HepG2 (cell line): ENCODE results near the gene PKLR. TPM values are rescaled to one million over a fixed set of nuclear protein-coding genes. Genes with fewer than 3 reads are reported as not detected.

ENCODE experiments used
- CBX5 ChIP-seq: sonication (generic); formaldehyde crosslinking; IDR thresholded peaks from 2 replicates; pipeline ENCODE4 v1.4.0; 2020; ENCODE audit warnings: missing genetic modification reagents, borderline replicate concordance
- CTCF ChIP-seq: sonication (generic); formaldehyde crosslinking; IDR thresholded peaks from 2 replicates; pipeline ENCODE4 v1.5.0; 2020; ENCODE audit warnings: mild to moderate bottlenecking, missing genetic modification reagents, moderate library complexity
- EEA1 ChIP-seq: sonication (generic); formaldehyde crosslinking; IDR thresholded peaks from 2 replicates; pipeline ENCODE4 v1.5.1; 2020; ENCODE audit warnings: mild to moderate bottlenecking, missing genetic modification reagents, borderline replicate concordance
- ETV5 ChIP-seq: IDR thresholded peaks from 2 replicates; pipeline ENCODE4 v1.6.1; 2018; ENCODE audit warnings: missing biosample characterization, missing genetic modification reagents, inconsistent platforms, borderline replicate concordance
- HOXA3 ChIP-seq: sonication (generic); formaldehyde crosslinking; IDR thresholded peaks from 2 replicates; pipeline ENCODE4 v1.5.0; 2020; ENCODE audit warnings: missing genetic modification reagents
- MTF1 ChIP-seq: sonication (generic); formaldehyde crosslinking; IDR thresholded peaks from 2 replicates; pipeline ENCODE4 v1.5.0; 2020; ENCODE audit warnings: missing genetic modification reagents
- RBAK ChIP-seq: sonication (generic); formaldehyde crosslinking; IDR thresholded peaks from 2 replicates; pipeline ENCODE4 v1.5.1; 2020; ENCODE audit warnings: mild to moderate bottlenecking, missing genetic modification reagents
- SAP130 ChIP-seq: IDR thresholded peaks from 2 replicates; pipeline ENCODE4 v1.6.1; 2016; ENCODE audit warnings: low read depth
- SUZ12 ChIP-seq: fragments of 150-350 bp; IDR thresholded peaks from 2 replicates; pipeline ENCODE4 v1.6.1; 2014; ENCODE audit warnings: low read depth, low read length
- THRA ChIP-seq: sonication (generic); formaldehyde crosslinking; IDR thresholded peaks from 2 replicates; pipeline ENCODE4 v1.4.0; 2020; ENCODE audit warnings: missing genetic modification reagents, borderline replicate concordance
- ZBTB40 ChIP-seq, 2 experiments: fragments of 450-650 bp in 1 of 2; sonication (generic) in 1 of 2; formaldehyde crosslinking in 1 of 2; IDR thresholded peaks; 2 replicates each; pipeline versions ENCODE4 v1.6.1 to v1.8.0; 2016 to 2022; ENCODE audit warnings: antibody characterized with exemption in 1 of 2, mild to moderate bottlenecking in 1 of 2, missing genetic modification reagents in 1 of 2
- ZFYVE20 ChIP-seq: sonication (generic); formaldehyde crosslinking; IDR thresholded peaks from 2 replicates; pipeline ENCODE4 v1.8.0; 2023; ENCODE audit warnings: low read depth, mild to moderate bottlenecking, moderate library complexity, missing genetic modification reagents, borderline replicate concordance
- ZNF24 ChIP-seq: fragments of 450-650 bp; IDR thresholded peaks from 2 replicates; pipeline ENCODE4 v1.6.1; 2017; ENCODE audit warnings: antibody characterized with exemption, mild to moderate bottlenecking
- ZNF350 ChIP-seq: sonication (generic); formaldehyde crosslinking; IDR thresholded peaks from 2 replicates; pipeline ENCODE4 v1.4.0; 2020; ENCODE audit warnings: mild to moderate bottlenecking, low read depth, missing genetic modification reagents, borderline replicate concordance
- ZNF747 ChIP-seq: sonication (generic); formaldehyde crosslinking; IDR thresholded peaks from 2 replicates; pipeline ENCODE4 v1.8.1; 2023; ENCODE audit warnings: missing genetic modification reagents, mild to moderate bottlenecking, borderline replicate concordance
- ZNF766 ChIP-seq: sonication (generic); formaldehyde crosslinking; IDR thresholded peaks from 2 replicates; pipeline ENCODE4 v1.5.0; 2020; ENCODE audit warnings: missing genetic modification reagents, borderline replicate concordance
- polyA plus RNA-seq, 8 experiments: library from polyadenylated mRNA; depleted of rRNA in 3 of 8; stranded (reverse) in 7 of 8; unstranded in 1 of 8; fragments of >200 nt; fragmentation: Illumina TruSeq in 4 of 8; extraction: Trizol in 4 of 8; gene quantifications; 2 replicates each; pipeline versions ENCODE4 v1.2.1 to v1.2.3, GENCODE V29; 2011 to 2016; ENCODE audit warnings: low read depth in 4 of 8, missing spikeins in 1 of 8, mixed read lengths in 1 of 8; ENCODE audit not compliant: insufficient read depth in 1 of 8
- total RNA-seq, 5 experiments: library from RNA; depleted of rRNA; stranded (reverse); fragments of >200 nt; fragmentation: Illumina TruSeq; extraction: Trizol; gene quantifications; 2 replicates each; pipeline ENCODE4 v1.2.3, GENCODE V29; 2016; ENCODE audit warnings: low read depth in 1 of 5

Gene PKLR
- total and polyA plus RNA-seq, 2 of the 13 experiments (the other 11 are each of a cell fraction or from before 2014, with no cell fraction given): 10.3 to 29.3 TPM

GRCh38 chr1:155273343-155274245 lies 27.6 kb downstream of the PKLR start, which contains the start of gene CLK2 (continued):
- TF ChIP-seq THRA (CRISPR knock-in tag): peak; percentile 74; the same call in 1 of the 2 replicates
- TF ChIP-seq ZNF350 (CRISPR knock-in tag): peak; percentile 72
- no peak for TF ChIP-seq ZNF24
- peak; percentile 43 for TF ChIP-seq CTCF (CRISPR knock-in tag)
- TF ChIP-seq MTF1 (CRISPR knock-in tag): no peak
- no peak for TF ChIP-seq SUZ12
- no peak for TF ChIP-seq RBAK (CRISPR knock-in tag)
- no peak for TF ChIP-seq ZNF766 (CRISPR knock-in tag)
- no peak for TF ChIP-seq CBX5 (CRISPR knock-in tag)
- peak; percentile 98 for TF ChIP-seq SAP130 (CRISPR knock-in tag)
- TF ChIP-seq ETV5 (CRISPR knock-in tag): peak; percentile 91
- TF ChIP-seq ZBTB40 (IDR thresholded peaks at IDR 0.05): no peak
- peak; percentile 36; the same call in 1 of the 2 replicates for TF ChIP-seq ZBTB40 (CRISPR knock-in tag; IDR thresholded peaks at IDR 0.05)
- TF ChIP-seq EEA1 (CRISPR knock-in tag): no peak
- peak; percentile 89 for TF ChIP-seq HOXA3 (CRISPR knock-in tag)
- no peak for TF ChIP-seq ZFYVE20 (CRISPR knock-in tag)
- peak; percentile 46 for TF ChIP-seq ZNF747
